ENCODE data around the gene TNFRSF1A. TPM values are rescaled to one million over a fixed set of nuclear protein-coding genes. Genes with fewer than 3 reads are reported as not detected.
A peak's percentile ranks its signal among the peaks of the same experiment; 100 is the strongest.
"Not testable (repeated sequence)": the region's sequence is repeated elsewhere in the genome, so short reads cannot be mapped to it uniquely, and the experiment has no call there.

Gene TNFRSF1A
- total RNA-seq, 1 donor from 2014 or later: 90.5 TPM

- no peak for DNase-seq (ENCODE audit: low spot score)
Measured at GRCh38 chr12:6306151-6306550, 35.7 kb downstream of the TNFRSF1A start.

DNA sequence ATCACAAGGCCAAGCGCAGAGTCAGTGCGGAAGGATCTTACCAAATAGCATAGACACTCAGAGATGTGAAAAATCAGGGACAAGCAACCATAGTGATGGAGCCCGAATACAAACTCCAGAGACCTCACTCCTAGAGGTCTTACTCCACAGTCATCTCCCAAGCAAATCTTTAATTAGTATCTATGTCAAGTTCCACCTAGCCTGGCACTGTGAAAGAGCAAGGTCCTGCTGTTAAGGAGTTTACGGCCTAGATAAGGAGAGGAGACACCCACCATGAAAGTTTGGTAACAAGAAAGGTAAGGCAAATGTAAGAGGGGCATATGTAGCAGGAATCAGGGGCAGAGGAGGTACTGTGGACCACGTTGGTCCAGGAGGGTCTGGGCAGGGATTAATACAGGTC lies 38.8 kb downstream of the TNFRSF1A start:
- DNase-seq (ENCODE audit: low spot score): no peak

DNA sequence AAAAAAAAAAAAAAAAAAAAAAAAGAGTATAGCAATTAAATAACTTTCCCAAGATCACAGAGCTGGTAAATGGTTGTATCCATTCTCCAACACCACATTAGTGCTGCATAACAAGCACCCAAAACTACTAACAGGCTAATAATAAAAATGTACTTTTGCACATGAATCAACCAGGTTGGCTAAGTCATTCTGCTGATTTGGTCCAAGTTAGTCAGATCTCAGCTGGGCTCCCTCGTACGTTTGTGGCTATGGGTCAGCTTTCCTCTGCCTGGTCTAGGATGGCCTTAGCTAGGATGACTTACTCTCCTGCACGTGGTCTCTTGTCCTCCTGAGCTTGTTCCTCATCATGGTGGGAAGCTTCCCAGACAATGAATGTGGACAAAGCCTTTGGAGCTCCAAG lies 39.3 kb downstream of the TNFRSF1A start:
- no peak for DNase-seq (ENCODE audit: low spot score)

GRCh38 chr12:6301721-6302120 lies 40.2 kb downstream of the TNFRSF1A start:
- no peak for DNase-seq (ENCODE audit: low spot score)

GRCh38 chr12:6297170-6297569 lies 44.7 kb downstream of the TNFRSF1A start:
- DNase-seq (ENCODE audit: low spot score): no peak

- DNase-seq (ENCODE audit: low spot score): peak; percentile 81
Measured at GRCh38 chr12:6295094-6295811, 46.6 kb downstream of the TNFRSF1A start.

DNA sequence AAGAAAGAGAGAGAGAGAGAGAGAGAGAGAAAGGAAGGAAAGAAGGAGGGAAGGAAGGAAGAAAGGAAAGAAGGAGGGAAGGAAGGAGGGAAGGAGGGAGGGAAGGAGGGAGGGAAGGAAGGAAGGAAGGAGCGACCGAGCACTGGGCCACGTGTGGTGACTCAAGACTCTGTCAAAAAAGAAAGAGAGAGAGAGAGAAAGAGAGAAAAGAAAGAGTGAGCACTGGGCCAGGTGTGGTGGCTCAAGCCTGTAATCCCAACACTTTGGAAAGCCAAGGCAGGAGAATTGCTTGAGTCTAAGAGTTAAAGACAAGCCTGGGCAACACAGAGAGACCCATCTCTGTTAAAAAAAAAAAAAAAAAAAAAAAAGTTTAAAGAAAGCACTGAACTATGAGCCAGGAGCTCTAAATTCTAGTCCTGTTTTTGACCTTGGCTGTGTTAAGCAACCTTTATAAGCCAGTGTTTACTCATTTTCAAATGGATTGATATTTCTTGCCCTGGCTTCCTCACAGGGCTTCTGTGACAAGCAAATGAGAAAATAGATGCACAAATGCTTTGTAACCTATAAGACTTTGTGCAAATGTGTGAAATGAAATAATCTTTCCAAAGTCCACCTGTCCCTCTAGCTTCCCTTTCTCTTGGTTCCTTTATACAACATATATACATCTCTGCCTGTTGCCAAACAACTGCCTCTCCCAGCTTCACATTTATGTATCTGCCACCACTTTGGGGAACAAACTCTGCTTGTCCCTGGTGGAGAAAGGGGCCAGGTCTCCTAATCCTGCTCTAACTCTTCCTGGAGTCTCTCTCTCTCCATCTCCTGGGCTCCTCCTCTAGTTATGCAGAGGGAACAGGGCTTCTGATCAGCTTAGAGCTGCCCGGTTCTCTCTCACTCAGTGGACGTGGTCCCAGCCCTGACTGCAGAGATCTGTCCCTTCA lies 47.5 kb downstream of the TNFRSF1A start:
- peak; percentile 37 for DNase-seq (ENCODE audit: low spot score)

- DNase-seq (ENCODE audit: low spot score): peak; percentile 50
Measured at GRCh38 chr12:6292606-6293005, 49.3 kb downstream of the TNFRSF1A start.

DNA sequence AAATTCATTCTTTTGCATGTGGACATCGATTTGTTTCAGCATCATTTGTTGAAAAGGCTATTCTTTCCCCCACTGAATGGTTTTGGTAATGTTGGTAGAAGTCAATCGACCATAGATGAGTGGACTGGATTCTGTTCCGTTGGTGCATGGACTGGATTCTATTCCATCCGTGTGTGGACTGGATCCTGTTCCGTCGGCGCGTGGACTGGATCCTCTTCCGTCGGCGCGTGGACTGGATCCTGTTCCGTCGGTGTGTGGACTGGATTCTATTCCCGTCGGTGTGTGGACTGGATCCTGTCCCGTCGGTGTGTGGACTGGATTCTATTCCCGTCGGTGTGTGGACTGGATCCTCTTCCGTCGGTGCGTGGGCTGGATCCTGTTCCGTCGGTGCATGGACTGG lies 52.0 kb downstream of the TNFRSF1A start:
- not testable (repeated sequence) for DNase-seq (ENCODE audit: low spot score)

DNA sequence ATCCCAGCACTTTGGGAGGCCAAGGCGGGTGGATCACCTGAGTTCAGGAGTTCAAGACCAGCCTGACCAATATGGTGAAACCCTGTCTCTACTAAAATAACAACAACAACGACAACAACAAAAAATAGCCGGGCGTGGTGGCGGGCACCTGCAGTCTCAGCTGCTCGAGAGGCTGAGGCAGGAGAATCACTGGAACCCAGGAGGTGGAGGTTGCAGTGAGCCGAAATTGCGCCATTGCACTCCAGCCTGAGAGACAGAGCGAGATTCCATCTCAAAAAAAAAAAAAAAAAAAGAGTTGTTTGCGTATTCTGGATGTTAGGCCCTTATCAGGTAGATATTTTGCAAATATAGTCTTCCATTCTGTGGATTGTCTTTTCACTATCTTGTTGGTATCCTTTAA lies 52.8 kb downstream of the TNFRSF1A start:
- DNase-seq (ENCODE audit: low spot score): not testable (repeated sequence)

- peak; percentile 73 for DNase-seq (ENCODE audit: low spot score)
Measured at GRCh38 chr12:6288235-6288634, 53.6 kb downstream of the TNFRSF1A start.

DNA sequence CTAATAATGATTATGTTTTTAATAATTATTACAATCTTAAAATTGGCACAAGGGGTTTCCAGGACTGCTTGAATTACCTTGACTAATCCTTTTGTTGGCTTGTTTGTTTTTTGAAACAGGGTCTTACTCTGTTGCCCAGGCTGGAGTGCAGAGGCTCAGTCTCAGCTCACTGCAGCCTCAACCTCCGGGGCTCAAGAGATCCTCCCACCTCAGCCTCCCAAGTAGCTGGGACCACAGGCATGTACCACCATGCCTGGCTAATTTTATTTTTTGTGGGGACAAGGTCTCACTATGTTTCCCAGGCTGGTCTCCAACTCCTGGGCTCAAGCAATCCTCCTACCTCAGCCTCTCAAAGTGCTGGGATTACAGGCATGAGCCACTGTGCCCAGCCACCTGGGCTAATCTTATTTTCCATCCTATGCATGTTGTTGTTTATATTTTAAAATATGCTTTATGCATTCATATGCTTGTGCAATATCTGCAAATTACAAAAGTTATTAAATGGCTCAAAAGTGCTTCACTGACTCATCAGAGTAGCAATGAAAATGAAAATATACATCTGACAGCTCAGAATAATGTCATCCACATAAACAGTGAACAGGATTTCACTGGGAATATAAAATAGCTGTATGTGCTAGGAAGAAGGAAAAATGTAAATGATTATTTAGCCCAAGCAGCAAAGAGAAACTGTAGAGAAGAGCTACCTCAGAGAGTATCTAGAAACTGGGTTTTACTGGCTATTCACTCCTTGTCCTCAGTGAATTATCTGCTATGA lies 56.2 kb downstream of the TNFRSF1A start:
- DNase-seq (ENCODE audit: low spot score): no peak

- peak; percentile 65 for DNase-seq (ENCODE audit: low spot score)
Measured at GRCh38 chr12:6285063-6285477, 56.8 kb downstream of the TNFRSF1A start.

DNA sequence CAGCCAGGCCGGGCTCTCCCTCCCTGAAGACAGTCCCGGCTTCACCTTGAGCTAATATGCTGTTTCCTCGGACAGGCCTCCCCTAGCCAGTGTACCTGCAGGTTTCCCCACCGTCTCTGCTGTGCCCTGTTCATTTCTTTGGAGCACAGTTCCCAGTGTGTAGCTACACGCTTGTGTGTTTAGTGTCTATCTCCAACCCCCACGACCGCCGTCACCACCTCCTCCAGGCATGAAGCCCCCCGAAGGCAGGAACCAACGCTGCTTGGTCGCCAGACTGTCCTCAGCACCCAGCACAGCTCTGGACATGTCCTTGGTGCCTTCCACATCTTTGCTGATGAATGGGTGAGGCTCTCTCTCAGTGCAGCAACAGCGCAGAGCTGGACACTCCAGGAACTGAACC lies 57.6 kb downstream of the TNFRSF1A start:
- no peak for DNase-seq (ENCODE audit: low spot score)

GRCh38 chr12:6282453-6282840 lies 59.4 kb downstream of the TNFRSF1A start:
- no peak for DNase-seq (ENCODE audit: low spot score)

- DNase-seq (ENCODE audit: low spot score): no peak
Measured at GRCh38 chr12:6281081-6281809, 60.6 kb downstream of the TNFRSF1A start.

GRCh38 chr12:6280672-6281071 lies 61.2 kb downstream of the TNFRSF1A start:
- DNase-seq (ENCODE audit: low spot score): no peak

DNA sequence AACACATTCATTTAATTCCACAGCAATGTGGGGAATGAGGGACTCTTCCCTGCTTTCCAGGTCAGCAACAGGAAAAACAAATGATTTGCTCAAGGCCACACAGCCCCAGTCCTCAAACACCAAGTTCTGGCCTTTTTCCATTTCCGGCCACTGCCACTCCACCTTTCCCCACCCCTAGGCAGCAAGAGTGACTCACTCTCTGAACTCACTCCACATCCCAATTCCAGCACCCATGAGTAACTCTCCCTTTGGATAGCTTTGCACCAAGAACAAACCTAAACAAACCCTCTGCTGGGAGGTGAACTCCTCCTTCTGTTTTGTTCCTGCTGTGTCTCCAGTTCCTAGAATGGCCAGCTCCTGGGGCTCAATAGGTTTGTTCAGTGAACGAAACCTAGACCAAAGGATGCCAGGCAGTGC lies 61.8 kb downstream of the TNFRSF1A start:
- peak; percentile 72 for DNase-seq (ENCODE audit: low spot score)

DNA sequence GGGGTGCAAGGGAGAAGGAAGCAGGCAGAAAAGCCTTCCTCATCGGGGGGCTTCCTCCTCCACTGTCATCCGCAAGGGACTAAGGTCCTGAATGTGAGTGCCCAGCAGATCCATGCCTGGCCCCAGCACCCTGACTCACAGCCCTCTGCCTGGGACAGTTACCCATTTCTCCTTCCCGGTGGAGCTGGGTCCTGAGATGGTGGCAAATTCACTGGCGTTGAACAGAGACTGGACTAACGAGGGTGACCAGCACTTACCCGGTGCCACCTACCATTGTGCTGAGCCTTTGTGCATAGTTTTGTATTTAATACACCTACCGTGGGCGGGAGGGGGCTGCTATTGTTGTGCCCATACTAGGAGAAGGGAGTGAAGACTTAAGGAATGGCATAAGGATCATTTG lies 62.2 kb downstream of the TNFRSF1A start:
- no peak for DNase-seq (ENCODE audit: low spot score)

DNA sequence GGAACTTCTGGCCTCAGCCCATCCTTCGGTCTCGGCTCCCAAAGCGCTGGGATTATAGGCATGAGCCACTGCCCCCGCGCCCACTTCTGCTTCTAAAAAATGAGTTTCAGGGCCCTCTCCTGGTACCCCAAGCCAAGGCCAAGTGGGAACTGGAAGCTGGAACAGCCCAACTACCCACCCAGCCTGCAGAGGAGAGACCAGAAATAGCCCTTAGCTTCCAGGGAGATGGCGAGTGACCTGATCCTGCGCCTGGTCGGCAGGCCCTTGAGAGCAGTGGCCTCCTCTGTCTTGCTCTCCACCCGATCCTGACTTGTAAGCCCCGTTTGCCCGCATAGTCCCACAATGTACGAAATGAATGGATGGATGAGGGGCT lies 62.6 kb downstream of the TNFRSF1A start:
- DNase-seq (ENCODE audit: low spot score): no peak
